PC-3 (cell line): ENCODE measurements around the gene PCSK5.

Experiments
- CTCF ChIP-seq: fragments of 300-600 bp; sonication (generic); conservative IDR thresholded peaks from 2 replicates; pipeline ENCODE4 v1.5.1; 2017; ENCODE audit warnings: antibody characterized with exemption, low read depth, mild to moderate bottlenecking, low read length
- EZH2phosphoT487 ChIP-seq: fragments of 300-600 bp; sonication (generic); IDR thresholded peaks from 2 replicates; pipeline ENCODE4 v1.6.1; 2018; ENCODE audit warnings: mild to moderate bottlenecking, antibody characterized with exemption, low read length, borderline replicate concordance

DNA sequence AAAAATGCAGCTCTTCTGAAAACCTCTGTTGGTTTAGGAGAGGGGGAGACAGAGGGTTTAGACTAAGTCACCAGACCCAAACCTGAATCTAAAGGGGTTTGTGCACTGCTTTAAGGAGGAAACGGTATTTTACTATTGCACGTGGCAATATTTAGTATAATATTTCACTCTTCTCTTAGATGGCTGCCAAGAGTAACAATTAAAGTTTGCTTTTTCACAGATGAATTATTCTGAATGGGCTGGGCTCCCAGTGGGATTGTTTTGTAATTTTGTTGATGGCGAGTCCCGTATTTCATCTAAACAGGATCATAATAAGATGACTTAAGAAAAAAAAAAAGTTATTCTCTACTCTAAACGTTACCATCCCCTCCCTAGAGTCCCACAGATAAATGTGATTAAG lies 245.4 kb downstream of the PCSK5 start:
- TF ChIP-seq CTCF (no peak), EZH2phosphoT487 (no peak)
